ENCODE results near the gene TIMM8B. TPM values are rescaled to one million over a fixed set of nuclear protein-coding genes. Genes with fewer than 3 reads are reported as not detected.
"Not testable (repeated sequence)": the region's sequence is repeated elsewhere in the genome, so short reads cannot be mapped to it uniquely, and the experiment has no call there.

The TIMM8B gene
- polyA plus RNA-seq, 2 of the 4 experiments (the other 2 are of a cell fraction): 84.5 to 85.3 TPM

- CTCF ChIA-PET: no interaction called here
- Histone ChIP-seq H3K4me1 (no peaks in the 10 kb centered on the region), H3K4me3 (no peak overlapping the region), H3K9me3 (no peaks in the 10 kb centered on the region), H3K27ac (no peak overlapping the region), H3K4me2 (no peak overlapping the region)
- DNase-seq (ENCODE audit: low read depth in 1 of 2, low spot score in 1 of 2) (no peak), ATAC-seq (no peak), FAIRE-seq (no peak)
- TF ChIP-seq HMGXB4 (CRISPR knock-in tag; IDR thresholded peaks at IDR 0.05; ENCODE audit: borderline replicate concordance) (no peak), RNF2 (IDR thresholded peaks at IDR 0.05; ENCODE audit: borderline replicate concordance, low read depth) (no peak), CBX8 (IDR thresholded peaks at IDR 0.05) (no peak), BHLHE40 (IDR thresholded peaks at IDR 0.05; ENCODE audit: low read depth, low read length) (no peak), JUNB (IDR thresholded peaks at IDR 0.05) (no peak), E2F6 (IDR thresholded peaks at IDR 0.05; ENCODE audit: borderline replicate concordance, low read depth) (no peak), SREBF2 (IDR thresholded peaks at IDR 0.05) (no peak), BCL3 (IDR thresholded peaks at IDR 0.05) (no peak), EP300 (IDR thresholded peaks at IDR 0.05) (no peak), MAX (IDR thresholded peaks at IDR 0.05) (no peak), NFE2L2 (conservative IDR thresholded peaks at IDR 0.05; ENCODE audit: low read length) (no peak), CHD4 (IDR thresholded peaks at IDR 0.05; ENCODE audit: borderline replicate concordance) (no peak), HES2 (IDR thresholded peaks at IDR 0.05) (no peak)
- POLR2A ChIA-PET: interaction anchor here (1.0 kb wide), 1 partner anchor 10 kb away, joined by 3 read pairs; the partner anchor contains the start of genes SDHD and TIMM8B
These were observed 9.6 kb upstream of the TIMM8B start for GRCh38 chr11:112096194-112096593.

GRCh38 chr11:112095302-112095701 lies 8.7 kb upstream of the TIMM8B start:
- 89% methylated on average over 2 of the region's 2 CpGs for WGBS (ENCODE audit: missing lambda C conversion rate)
- POLR2A ChIA-PET; H3K4me2 ChIP-seq; H3K9me3 ChIP-seq; H3K4me1 ChIP-seq; DNase-seq (ENCODE audit: low read depth in 1 of 2, low spot score in 1 of 2); ATAC-seq; H3K27ac ChIP-seq; FAIRE-seq; H3K4me3 ChIP-seq: not testable (repeated sequence)
- CTCF ChIA-PET: interaction anchor here (1.2 kb wide), 1 partner anchor 80 kb away, joined by 4 read pairs; the partner anchor contains the start of gene BCO2

- peak overlapping the region; percentile 87 to 96 for H3K27ac ChIP-seq
- ChIA-PET CTCF (interaction anchor here (0.6 to 0.9 kb wide), 2 partner anchors 88 to 193 kb away, joined by 3 read pairs; partner anchors contain the start of gene BCO2), POLR2A (interaction anchor here (1.0 to 2.3 kb wide), 6 partner anchors 10 to 193 kb away, joined by 3 to 5 read pairs (median 3); partner anchors contain the start of genes NKAPD1 and PIH1D2)
- whole genome bisulfite sequencing (ENCODE audit: missing lambda C conversion rate): 20% methylated on average over 10 of the region's 10 CpGs
- DNase-seq (ENCODE audit: low read depth in 1 of 2, low spot score in 1 of 2) (no peak), FAIRE-seq (no peak), ATAC-seq (peak; percentile 4 to 26; a peak in 3 of 6 replicates)
- no peak for TF ChIP-seq USF2 (IDR thresholded peaks at IDR 0.05)
- TF ChIP-seq MAZ (IDR thresholded peaks at IDR 0.05; ENCODE audit: borderline replicate concordance, low read depth, low read length): no peak
- no peak for TF ChIP-seq KDM5A (IDR thresholded peaks at IDR 0.05)
- no peaks in the 10 kb centered on the region for H3K9me3 ChIP-seq
- peak overlapping the region; percentile 87 for H3K4me2 ChIP-seq
- peaks cover 9% of the 10 kb centered on the region; the same call in 2 of the 3 replicates for H3K4me1 ChIP-seq
- peak overlapping the region; percentile 86 for H3K4me3 ChIP-seq
These were observed 656 bp upstream of the TIMM8B start for GRCh38 chr11:112087212-112087611.
